ENCODE measurements around the gene GAS7. TPM values are rescaled to one million over a fixed set of nuclear protein-coding genes. Genes with fewer than 3 reads are reported as not detected.

Gene GAS7
- total and polyA plus RNA-seq, 2 of the 13 experiments (the other 11 are each of a cell fraction or from before 2014, with no cell fraction given), result 1.0 to 5.2 TPM

- WGBS (ENCODE audit: low lambda C conversion rate), result 0% methylated on average over 1 of the region's 11 CpGs
- CTCF ChIA-PET (ENCODE audit: low intra/inter-chr PET ratio, low total read pairs), result no interaction called here
- ATAC-seq (no peak), DNase-seq (ENCODE audit: low spot score) (no peak), FAIRE-seq (no peak)
- H2AFZ ChIP-seq (ENCODE audit: low read length), result no peak within 1 kb of the TSS
- H3K27ac ChIP-seq (ENCODE audit: extremely low read length, insufficient read depth, low read length), result no peak within 1 kb of the TSS
- BruUV-seq (replicated peaks), result no TSS peak
- H3K27me3 ChIP-seq (ENCODE audit: control insufficient read depth in 1 of 2, insufficient read depth in 2 of 2, low read length in 2 of 2), result peaks cover 0 to 8% of the 10 kb centered on the region in 2 experiments; a peak in 3 of 5 replicates
- H3K9me3 ChIP-seq (ENCODE audit: low read length), result no peaks in the 10 kb centered on the region
- H3K79me2 ChIP-seq (ENCODE audit: insufficient read depth, low read length), result no peaks in the 10 kb centered on the region
- intact Hi-C loops (cut with micrococcal nuclease; ENCODE audit: unreplicated experiment) (no loop called here), in situ Hi-C loops (cut with HindIII; ENCODE audit: extremely low pct_ligation_motif_present, low pct_unique_long_range_greater_than_20kb) (no loop called here)
- H3K9ac ChIP-seq (ENCODE audit: insufficient read depth, low read depth, low read length), result no peak within 1 kb of the TSS
- no peaks in the 10 kb centered on the region for H3K36me3 ChIP-seq (replicated peaks in 1 of 2; ENCODE audit: control insufficient read depth in 1 of 2, insufficient read depth in 2 of 2, low read length in 2 of 2)
- no peak within 1 kb of the TSS for H3K4me3 ChIP-seq (replicated peaks in 1 of 3; ENCODE audit: insufficient read depth in 1 of 3, low read depth in 2 of 3, low read length in 3 of 3)
- H4K20me1 ChIP-seq (ENCODE audit: insufficient read depth, low read length), result no peaks in the 10 kb centered on the region
- H3K4me1 ChIP-seq (ENCODE audit: insufficient read depth, low read length), result no peaks in the 10 kb centered on the region
- no peak within 1 kb of the TSS for H3K4me2 ChIP-seq (ENCODE audit: low read depth, low read length)
- POLR2A ChIA-PET, result no interaction called here
- TF ChIP-seq FOXK1 (CRISPR knock-in tag; IDR thresholded peaks at IDR 0.05; ENCODE audit: borderline replicate concordance, low read depth) (no peak), ZNF34 (CRISPR knock-in tag; IDR thresholded peaks at IDR 0.05; ENCODE audit: borderline replicate concordance) (no peak), NFIC (IDR thresholded peaks at IDR 0.05; ENCODE audit: low read length) (no peak), ZNF235 (CRISPR knock-in tag; IDR thresholded peaks at IDR 0.05; ENCODE audit: borderline replicate concordance) (no peak), ZNF597 (CRISPR knock-in tag; IDR thresholded peaks at IDR 0.05) (no peak), ZFY (CRISPR knock-in tag; IDR thresholded peaks at IDR 0.05) (no peak), NR0B2 (CRISPR knock-in tag; IDR thresholded peaks at IDR 0.05) (no peak), NCOR1 (IDR thresholded peaks at IDR 0.05; ENCODE audit: borderline replicate concordance, low read length) (no peak), DRAP1 (CRISPR knock-in tag; IDR thresholded peaks at IDR 0.05) (no peak), TMF1 (CRISPR knock-in tag; IDR thresholded peaks at IDR 0.05; ENCODE audit: low read depth) (no peak), ZNF747 (CRISPR knock-in tag; IDR thresholded peaks at IDR 0.05; ENCODE audit: borderline replicate concordance) (no peak), TGIF2 (CRISPR knock-in tag; IDR thresholded peaks at IDR 0.05) (no peak), ZSCAN20 (CRISPR knock-in tag; IDR thresholded peaks at IDR 0.05; ENCODE audit: borderline replicate concordance) (no peak), HHEX (CRISPR knock-in tag; IDR thresholded peaks at IDR 0.05) (no peak), ZNF543 (CRISPR knock-in tag; IDR thresholded peaks at IDR 0.05) (no peak), ZNF704 (CRISPR knock-in tag; IDR thresholded peaks at IDR 0.05; ENCODE audit: borderline replicate concordance) (no peak), NFRKB (IDR thresholded peaks at IDR 0.05) (no peak), SKI (IDR thresholded peaks at IDR 0.05; ENCODE audit: partially characterized antibody) (no peak), MTA1 (CRISPR knock-in tag; IDR thresholded peaks at IDR 0.05; ENCODE audit: borderline replicate concordance) (no peak), PCBP2 (optimal IDR thresholded peaks at IDR 0.05; ENCODE audit: low read depth, low read length, poor library complexity, severe bottlenecking) (no peak)
Measured at GRCh38 chr17:9905078-9905415, 293.4 kb downstream of the GAS7 start, which contains the start of gene RCVRN. Gene RCVRN, minus strand, starts transcription at chr17:9905271. Its CDS starts 91 bp downstream, at chr17:9905180.
